Measurements from ENCODE around the gene USP26. TPM values are rescaled to one million over a fixed set of nuclear protein-coding genes. Genes with fewer than 3 reads are reported as not detected.

The USP26 gene
- total and polyA plus RNA-seq, 2 of the 13 experiments (the other 11 are each of a cell fraction or from before 2014, with no cell fraction given): not detected

DNA sequence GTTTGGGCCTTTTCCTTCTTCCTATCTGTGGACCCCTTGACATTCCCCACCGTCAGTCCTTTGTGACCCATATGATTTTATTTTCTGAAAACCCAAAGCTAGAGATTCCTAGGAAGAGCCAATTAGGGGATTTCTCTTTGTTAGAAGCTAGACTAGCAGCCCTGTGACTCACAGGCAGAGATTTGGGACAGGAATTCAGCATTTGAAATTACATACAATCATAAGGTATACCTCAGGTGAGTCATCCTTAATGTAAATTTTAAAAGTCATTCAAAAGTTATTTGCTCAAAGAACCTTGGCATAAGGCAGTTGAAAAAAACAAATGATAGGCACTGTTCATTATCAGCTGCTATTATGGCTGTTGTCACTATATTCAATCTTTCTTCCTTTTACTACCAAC lies 40.6 kb downstream of the USP26 start:
- CTCF ChIA-PET (ENCODE audit: low intra/inter-chr PET ratio, low total read pairs): no interaction called here

More for the DNA sequence above, 40.6 kb downstream of the USP26 start:
- no peak overlapping the region for H3K4me2 ChIP-seq (ENCODE audit: low read depth, low read length)
- FAIRE-seq: no peak
- BruUV-seq (replicated peaks): no TSS peak
- no peaks in the 10 kb centered on the region for H3K4me1 ChIP-seq (ENCODE audit: insufficient read depth, low read length)
- H4K20me1 ChIP-seq (ENCODE audit: insufficient read depth, low read length): no peaks in the 10 kb centered on the region
- intact Hi-C loops (cut with micrococcal nuclease; ENCODE audit: unreplicated experiment) (no loop called here), in situ Hi-C loops (cut with HindIII; ENCODE audit: extremely low pct_ligation_motif_present, low pct_unique_long_range_greater_than_20kb) (no loop called here)
- H3K36me3 ChIP-seq (replicated peaks in 1 of 2; ENCODE audit: control insufficient read depth in 1 of 2, insufficient read depth in 2 of 2, low read length in 2 of 2): no peaks in the 10 kb centered on the region
- POLR2A ChIA-PET: no interaction called here
- H3K27me3 ChIP-seq (ENCODE audit: control insufficient read depth in 1 of 2, insufficient read depth in 2 of 2, low read length in 2 of 2): no peaks in the 10 kb centered on the region
- H3K4me3 ChIP-seq (replicated peaks in 1 of 3; ENCODE audit: insufficient read depth in 1 of 3, low read depth in 2 of 3, low read length in 3 of 3): no peak overlapping the region
- H2AFZ ChIP-seq (ENCODE audit: low read length): no peak overlapping the region
- no peak for DNase-seq (ENCODE audit: low spot score)
- H3K27ac ChIP-seq (ENCODE audit: extremely low read length, insufficient read depth, low read length): no peak overlapping the region
- no peaks in the 10 kb centered on the region for H3K79me2 ChIP-seq (ENCODE audit: insufficient read depth, low read length)
- H3K9me3 ChIP-seq (ENCODE audit: low read length): no peaks in the 10 kb centered on the region
- no peak for ATAC-seq
- no peak overlapping the region for H3K9ac ChIP-seq (ENCODE audit: insufficient read depth, low read depth, low read length)
- TF ChIP-seq, protein P1, sequence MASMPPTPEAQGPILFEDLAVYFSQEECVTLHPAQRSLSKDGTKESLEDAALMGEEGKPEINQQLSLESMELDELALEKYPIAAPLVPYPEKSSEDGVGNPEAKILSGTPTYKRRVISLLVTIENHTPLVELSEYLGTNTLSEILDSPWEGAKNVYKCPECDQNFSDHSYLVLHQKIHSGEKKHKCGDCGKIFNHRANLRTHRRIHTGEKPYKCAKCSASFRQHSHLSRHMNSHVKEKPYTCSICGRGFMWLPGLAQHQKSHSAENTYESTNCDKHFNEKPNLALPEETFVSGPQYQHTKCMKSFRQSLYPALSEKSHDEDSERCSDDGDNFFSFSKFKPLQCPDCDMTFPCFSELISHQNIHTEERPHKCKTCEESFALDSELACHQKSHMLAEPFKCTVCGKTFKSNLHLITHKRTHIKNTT (CRISPR knock-in tag; IDR thresholded peaks at IDR 0.05): no peak
- no peak for TF ChIP-seq CC2D1A (CRISPR knock-in tag; IDR thresholded peaks at IDR 0.05)
- TF ChIP-seq, protein P2, sequence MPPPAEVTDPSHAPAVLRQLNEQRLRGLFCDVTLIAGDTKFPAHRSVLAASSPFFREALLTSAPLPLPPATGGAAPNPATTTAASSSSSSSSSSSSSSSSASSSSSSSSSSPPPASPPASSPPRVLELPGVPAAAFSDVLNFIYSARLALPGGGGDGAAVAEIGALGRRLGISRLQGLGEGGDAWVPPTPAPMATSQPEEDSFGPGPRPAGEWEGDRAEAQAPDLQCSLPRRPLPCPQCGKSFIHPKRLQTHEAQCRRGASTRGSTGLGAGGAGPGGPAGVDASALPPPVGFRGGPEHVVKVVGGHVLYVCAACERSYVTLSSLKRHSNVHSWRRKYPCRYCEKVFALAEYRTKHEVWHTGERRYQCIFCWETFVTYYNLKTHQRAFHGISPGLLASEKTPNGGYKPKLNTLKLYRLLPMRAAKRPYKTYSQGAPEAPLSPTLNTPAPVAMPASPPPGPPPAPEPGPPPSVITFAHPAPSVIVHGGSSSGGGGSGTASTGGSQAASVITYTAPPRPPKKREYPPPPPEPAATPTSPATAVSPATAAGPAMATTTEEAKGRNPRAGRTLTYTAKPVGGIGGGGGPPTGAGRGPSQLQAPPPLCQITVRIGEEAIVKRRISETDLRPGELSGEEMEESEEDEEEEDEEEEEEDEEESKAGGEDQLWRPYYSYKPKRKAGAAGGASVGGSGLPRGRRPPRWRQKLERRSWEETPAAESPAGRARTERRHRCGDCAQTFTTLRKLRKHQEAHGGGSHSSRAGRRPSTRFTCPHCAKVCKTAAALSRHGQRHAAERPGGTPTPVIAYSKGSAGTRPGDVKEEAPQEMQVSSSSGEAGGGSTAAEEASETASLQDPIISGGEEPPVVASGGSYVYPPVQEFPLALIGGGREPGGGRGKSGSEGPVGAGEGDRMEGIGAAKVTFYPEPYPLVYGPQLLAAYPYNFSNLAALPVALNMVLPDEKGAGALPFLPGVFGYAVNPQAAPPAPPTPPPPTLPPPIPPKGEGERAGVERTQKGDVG (CRISPR knock-in tag; IDR thresholded peaks at IDR 0.05; ENCODE audit: borderline replicate concordance): no peak
- no peak for TF ChIP-seq HNRNPL (IDR thresholded peaks at IDR 0.05; ENCODE audit: low read depth, low read length)
- no peak for TF ChIP-seq ZNF274 (CRISPR knock-in tag; IDR thresholded peaks at IDR 0.05)
- 44% methylated on average over 1 of the region's 1 CpG for WGBS (ENCODE audit: low lambda C conversion rate)
